ENCODE data around the gene AHNAK2.
"Not testable (repeated sequence)": the region's sequence is repeated elsewhere in the genome, so short reads cannot be mapped to it uniquely, and the experiment has no call there.

The AHNAK2 gene

DNA sequence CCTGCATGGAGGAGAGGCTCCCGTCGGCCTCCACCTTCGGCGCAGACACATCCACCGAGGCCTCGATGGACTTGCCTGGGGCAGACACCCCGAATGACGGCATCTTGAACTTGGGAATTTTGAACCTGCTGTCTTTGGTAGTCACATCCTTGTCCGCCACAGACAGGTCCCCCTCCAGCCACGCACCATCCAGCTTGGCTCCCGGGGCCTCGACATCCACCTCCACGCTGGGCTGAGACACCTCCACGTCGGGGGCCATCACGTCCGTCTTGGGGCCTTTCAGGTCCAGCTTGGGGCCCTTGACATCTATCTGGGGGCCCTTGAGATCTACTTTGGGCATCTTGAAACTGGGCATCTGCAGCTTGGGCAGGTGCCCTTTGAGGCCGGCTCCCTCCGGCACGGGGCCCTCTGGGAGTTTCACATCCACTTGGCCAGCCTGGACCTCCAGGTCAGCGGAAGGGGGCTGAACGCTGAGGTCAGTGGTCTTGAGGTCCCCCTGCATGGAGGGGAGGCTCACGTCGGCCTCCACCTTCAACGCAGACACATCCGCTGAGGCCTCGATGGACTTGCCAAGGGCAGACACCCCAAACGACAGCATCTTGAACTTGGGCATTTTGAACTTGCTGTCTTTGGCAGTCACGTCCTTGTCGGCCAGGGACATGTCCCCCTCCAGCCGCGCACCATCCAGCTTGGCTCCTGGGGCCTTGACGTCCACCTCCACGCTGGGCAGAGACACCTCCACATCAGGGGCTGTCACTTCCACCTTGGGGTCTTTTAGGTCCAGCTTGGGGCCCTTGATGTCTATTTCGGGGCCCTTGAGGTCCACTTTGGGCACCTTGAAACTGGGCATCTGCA is 30.1 kb downstream of the AHNAK2 start:
- H3K9me3 ChIP-seq (ENCODE audit: control insufficient read depth, low read length); H3K4me3 ChIP-seq (ENCODE audit: extremely low read depth, insufficient read depth, low read length, poor library complexity, severe bottlenecking); H3K36me3 ChIP-seq (ENCODE audit: control insufficient read depth, insufficient read depth, low read length); H3K27ac ChIP-seq (ENCODE audit: low read depth, low read length, severe bottlenecking); H3K4me1 ChIP-seq (ENCODE audit: control insufficient read depth, insufficient read depth, low read length, poor library complexity, severe bottlenecking): not testable (repeated sequence)
- WGBS, 2 experiments (ENCODE audit: insufficient coverage in 2 of 2), result 94 to 95% methylated on average over 31 to 35 of the region's 35 CpGs

- not testable (repeated sequence) for H3K9me3 ChIP-seq (ENCODE audit: control insufficient read depth, low read length); H3K36me3 ChIP-seq (ENCODE audit: control insufficient read depth, insufficient read depth, low read length); H3K27ac ChIP-seq (ENCODE audit: low read depth, low read length, severe bottlenecking); H3K4me1 ChIP-seq (ENCODE audit: control insufficient read depth, insufficient read depth, low read length, poor library complexity, severe bottlenecking); H3K4me3 ChIP-seq (ENCODE audit: extremely low read depth, insufficient read depth, low read length, poor library complexity, severe bottlenecking)
- 95% methylated on average over 11 to 12 of the region's 13 CpGs for WGBS, 2 experiments (ENCODE audit: insufficient coverage in 2 of 2)
These were observed 31.0 kb downstream of the AHNAK2 start for GRCh38 chr14:104947201-104947600.

- WGBS, 2 experiments (ENCODE audit: insufficient coverage in 2 of 2), result 91 to 96% methylated on average over 36 to 39 of the region's 43 CpGs
- H3K4me1 ChIP-seq (ENCODE audit: control insufficient read depth, insufficient read depth, low read length, poor library complexity, severe bottlenecking); H3K9me3 ChIP-seq (ENCODE audit: control insufficient read depth, low read length); H3K36me3 ChIP-seq (ENCODE audit: control insufficient read depth, insufficient read depth, low read length); H3K4me3 ChIP-seq (ENCODE audit: extremely low read depth, insufficient read depth, low read length, poor library complexity, severe bottlenecking); H3K27ac ChIP-seq (ENCODE audit: low read depth, low read length, severe bottlenecking): not testable (repeated sequence)
These were observed 31.9 kb downstream of the AHNAK2 start for GRCh38 chr14:104945986-104946965.

DNA sequence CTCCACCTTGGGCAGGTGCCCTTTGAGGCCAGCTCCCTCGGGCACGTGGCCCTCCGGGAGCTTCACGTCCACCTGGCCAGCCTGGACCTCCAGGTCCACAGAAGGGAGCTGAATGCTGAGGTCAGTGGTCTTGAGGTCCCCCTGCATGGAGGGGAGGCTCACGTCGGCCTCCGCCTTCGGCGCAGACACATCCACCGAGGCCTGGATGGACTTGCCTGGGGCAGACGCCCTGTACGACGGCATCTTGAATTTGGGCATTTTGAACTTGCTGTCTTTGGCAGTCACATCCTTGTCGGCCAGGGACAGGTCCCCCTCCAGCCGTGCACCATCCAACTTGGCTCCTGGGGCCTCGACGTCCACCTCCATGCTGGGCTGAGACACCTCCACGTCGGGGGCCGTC is 32.9 kb downstream of the AHNAK2 start:
- not testable (repeated sequence) for H3K4me1 ChIP-seq (ENCODE audit: control insufficient read depth, insufficient read depth, low read length, poor library complexity, severe bottlenecking); H3K4me3 ChIP-seq (ENCODE audit: extremely low read depth, insufficient read depth, low read length, poor library complexity, severe bottlenecking); H3K9me3 ChIP-seq (ENCODE audit: control insufficient read depth, low read length); H3K27ac ChIP-seq (ENCODE audit: low read depth, low read length, severe bottlenecking); H3K36me3 ChIP-seq (ENCODE audit: control insufficient read depth, insufficient read depth, low read length)
- 96% methylated on average over 20 of the region's 20 CpGs for WGBS, 2 experiments (ENCODE audit: insufficient coverage in 2 of 2)

DNA sequence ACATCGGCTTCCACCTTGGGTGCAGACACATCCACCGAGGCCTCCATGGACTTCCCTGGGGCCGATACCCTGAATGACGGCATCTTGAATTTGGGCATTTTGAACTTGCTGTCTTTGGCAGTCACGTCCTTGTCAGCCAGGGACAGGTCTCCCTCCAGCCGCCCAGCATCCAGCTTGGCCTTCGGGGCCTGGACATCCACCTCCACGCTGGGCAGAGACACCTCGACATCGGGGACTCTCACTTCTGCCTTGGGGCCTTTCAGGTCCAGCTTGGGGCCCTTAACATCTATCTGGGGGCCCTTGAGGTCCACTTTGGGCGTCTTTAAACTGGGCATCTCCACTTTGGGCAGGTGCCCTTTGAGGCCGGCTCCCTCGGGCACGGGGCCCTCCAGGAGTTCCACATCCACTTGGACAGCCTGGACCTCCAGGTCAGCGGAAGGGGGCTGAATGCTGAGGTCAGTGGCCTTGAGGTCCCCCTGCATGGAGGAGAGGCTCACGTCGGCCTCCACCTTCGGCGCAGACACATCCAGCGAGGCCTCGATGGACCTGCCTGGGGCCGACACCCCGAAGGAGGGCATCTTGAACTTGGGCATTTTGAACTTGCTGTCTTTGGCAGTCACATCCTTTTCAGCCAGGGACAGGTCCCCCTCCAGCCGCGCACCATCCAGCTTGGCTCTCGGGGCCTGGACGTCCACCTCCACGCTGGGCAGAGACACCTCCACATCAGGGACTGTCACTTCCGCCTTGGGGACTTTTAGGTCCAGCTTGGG is 33.6 kb downstream of the AHNAK2 start:
- H3K9me3 ChIP-seq (ENCODE audit: control insufficient read depth, low read length); H3K4me1 ChIP-seq (ENCODE audit: control insufficient read depth, insufficient read depth, low read length, poor library complexity, severe bottlenecking); H3K4me3 ChIP-seq (ENCODE audit: extremely low read depth, insufficient read depth, low read length, poor library complexity, severe bottlenecking); H3K36me3 ChIP-seq (ENCODE audit: control insufficient read depth, insufficient read depth, low read length); H3K27ac ChIP-seq (ENCODE audit: low read depth, low read length, severe bottlenecking): not testable (repeated sequence)
- WGBS, 2 experiments (ENCODE audit: insufficient coverage in 2 of 2), result 96 to 97% methylated on average over 28 to 29 of the region's 29 CpGs

GRCh38 chr14:104944016-104944308 is 34.2 kb downstream of the AHNAK2 start:
- 96 to 97% methylated on average over 6 of the region's 6 CpGs for WGBS, 2 experiments (ENCODE audit: insufficient coverage in 2 of 2)

DNA sequence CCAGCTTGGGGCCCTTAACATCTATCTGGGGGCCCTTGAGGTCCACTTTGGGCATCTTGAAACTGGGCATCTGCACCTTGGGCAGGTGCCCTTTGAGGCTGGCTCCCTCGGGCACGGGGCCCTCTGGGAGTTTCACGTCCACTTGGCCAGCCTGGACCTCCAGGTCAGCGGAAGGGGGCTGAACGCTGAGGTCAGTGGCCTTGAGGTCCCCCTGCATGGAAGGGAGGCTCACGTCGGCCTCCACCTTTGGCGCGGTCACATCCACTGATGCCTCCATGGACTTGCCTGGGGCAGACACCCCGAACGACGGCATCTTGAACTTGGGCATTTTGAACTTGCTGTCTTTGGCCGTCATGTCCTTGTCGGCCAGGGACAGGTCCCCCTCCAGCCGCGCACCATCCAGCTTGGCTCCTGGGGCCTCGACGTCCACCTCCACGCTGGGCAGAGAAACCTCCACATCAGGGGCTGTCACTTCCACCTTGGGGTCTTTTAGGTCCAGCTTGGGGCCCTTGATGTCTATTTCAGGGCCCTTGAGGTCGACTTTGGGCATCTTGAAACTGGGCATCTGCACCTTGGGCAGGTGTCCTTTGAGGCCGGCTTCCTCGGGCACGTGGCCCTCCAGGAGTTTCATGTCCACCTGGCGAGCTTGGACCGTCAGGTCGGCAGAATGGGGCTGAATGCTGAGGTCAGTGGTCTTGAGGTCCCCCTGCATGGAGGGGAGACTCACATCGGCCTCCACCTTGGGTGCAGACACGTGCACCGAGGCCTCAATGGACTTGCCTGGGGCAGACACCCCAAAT is 34.8 kb downstream of the AHNAK2 start:
- H3K4me3 ChIP-seq (ENCODE audit: extremely low read depth, insufficient read depth, low read length, poor library complexity, severe bottlenecking); H3K4me1 ChIP-seq (ENCODE audit: control insufficient read depth, insufficient read depth, low read length, poor library complexity, severe bottlenecking); H3K27ac ChIP-seq (ENCODE audit: low read depth, low read length, severe bottlenecking); H3K9me3 ChIP-seq (ENCODE audit: control insufficient read depth, low read length); H3K36me3 ChIP-seq (ENCODE audit: control insufficient read depth, insufficient read depth, low read length): not testable (repeated sequence)
- WGBS, 2 experiments (ENCODE audit: insufficient coverage in 2 of 2), result 93% methylated on average over 27 to 28 of the region's 29 CpGs

More at GRCh38 chr14:104944016-104944308, 34.2 kb downstream of the AHNAK2 start:
- H3K27ac ChIP-seq (ENCODE audit: low read depth, low read length, severe bottlenecking); H3K4me1 ChIP-seq (ENCODE audit: control insufficient read depth, insufficient read depth, low read length, poor library complexity, severe bottlenecking); H3K36me3 ChIP-seq (ENCODE audit: control insufficient read depth, insufficient read depth, low read length); H3K4me3 ChIP-seq (ENCODE audit: extremely low read depth, insufficient read depth, low read length, poor library complexity, severe bottlenecking); H3K9me3 ChIP-seq (ENCODE audit: control insufficient read depth, low read length): not testable (repeated sequence)

GRCh38 chr14:104942586-104942985 is 35.6 kb downstream of the AHNAK2 start:
- peaks cover 6% of the 10 kb centered on the region for H3K36me3 ChIP-seq (ENCODE audit: control insufficient read depth, insufficient read depth, low read length)
- 95 to 98% methylated on average over 12 to 16 of the region's 16 CpGs for WGBS, 2 experiments (ENCODE audit: insufficient coverage in 2 of 2)
- no peaks in the 10 kb centered on the region for H3K4me1 ChIP-seq (ENCODE audit: control insufficient read depth, insufficient read depth, low read length, poor library complexity, severe bottlenecking)
- H3K4me3 ChIP-seq (ENCODE audit: extremely low read depth, insufficient read depth, low read length, poor library complexity, severe bottlenecking), result no peak overlapping the region
- no peak overlapping the region for H3K27ac ChIP-seq (ENCODE audit: low read depth, low read length, severe bottlenecking)
- no peaks in the 10 kb centered on the region for H3K9me3 ChIP-seq (ENCODE audit: control insufficient read depth, low read length)

GRCh38 chr14:104941508-104942365 is 36.4 kb downstream of the AHNAK2 start:
- Histone ChIP-seq H3K36me3 (ENCODE audit: control insufficient read depth, insufficient read depth, low read length) (peaks cover 6% of the 10 kb centered on the region), H3K4me3 (ENCODE audit: extremely low read depth, insufficient read depth, low read length, poor library complexity, severe bottlenecking) (no peak overlapping the region), H3K9me3 (ENCODE audit: control insufficient read depth, low read length) (no peaks in the 10 kb centered on the region), H3K27ac (ENCODE audit: low read depth, low read length, severe bottlenecking) (no peak overlapping the region), H3K4me1 (ENCODE audit: control insufficient read depth, insufficient read depth, low read length, poor library complexity, severe bottlenecking) (no peaks in the 10 kb centered on the region)
- WGBS, 2 experiments (ENCODE audit: insufficient coverage in 2 of 2), result 91% methylated on average over 25 to 26 of the region's 26 CpGs

Data from mesodermal cell (in vitro differentiated cells).